ENCODE results near the gene SH3GL2.

SH3GL2 gene

GRCh38 chr9:17843236-17843635 lies 264.4 kb downstream of the SH3GL2 start:
- Histone ChIP-seq H3K9ac (ENCODE audit: low read depth in 1 of 2, low read length in 2 of 2) (no peak overlapping the region), H3K4me3 (ENCODE audit: low read length in 2 of 2) (no peak overlapping the region), H3K4me1 (ENCODE audit: control insufficient read depth in 2 of 2, insufficient read depth in 2 of 2, low read length in 2 of 2) (no peaks in the 10 kb centered on the region), H3K27me3 (ENCODE audit: control insufficient read depth in 2 of 2, insufficient read depth in 2 of 2, low read length in 2 of 2) (no peaks in the 10 kb centered on the region), H3K36me3 (ENCODE audit: control insufficient read depth in 2 of 2, insufficient read depth in 2 of 2, low read length in 2 of 2) (no peaks in the 10 kb centered on the region), H3K27ac (ENCODE audit: low read depth in 2 of 2, low read length in 2 of 2) (no peak overlapping the region), H3K9me3 (ENCODE audit: control insufficient read depth in 2 of 2, low read length in 2 of 2) (peaks cover 0 to 2% of the 10 kb centered on the region in 2 donors)

Measured in mucosa of rectum (tissue), 2 donors.